NB4 (cell line): ENCODE measurements around the gene CLTCL1.

Experiments
- DNase-seq: peaks from one replicate; pipeline ENCODE4 v3.0.0; 2010; ENCODE audit warnings: low read depth
- H3K4me3 ChIP-seq: one replicate; pipeline ENCODE4 v1.5.1; 2011; ENCODE audit warnings: mild to moderate bottlenecking, low read depth, low read length, moderate library complexity
- CTCF ChIP-seq: IDR thresholded peaks from one replicate; pipeline ENCODE4 v1.5.1; 2012; ENCODE audit warnings: low read depth, low read length
- MAX ChIP-seq: IDR thresholded peaks from 2 replicates; pipeline ENCODE4 v1.6.1; 2011; ENCODE audit warnings: low read depth, low read length
- MYC ChIP-seq: IDR thresholded peaks from 2 replicates; pipeline ENCODE4 v1.6.1; 2011; ENCODE audit warnings: low read depth, low read length
- POLR2A ChIP-seq: IDR thresholded peaks from 2 replicates; pipeline ENCODE4 v1.6.1; 2011; ENCODE audit warnings: mild to moderate bottlenecking; ENCODE audit not compliant: insufficient read length; ENCODE audit errors: extremely low read depth

The CLTCL1 gene

GRCh38 chr22:19152942-19153883 is 138.3 kb downstream of the CLTCL1 start:
- H3K4me3 ChIP-seq = no peak overlapping the region
- TF ChIP-seq MYC (no peak), MAX (no peak), POLR2A (no peak), CTCF (no peak)
- DNase-seq = no peak

- H3K4me3 ChIP-seq = no peak overlapping the region
- no peak for DNase-seq
- TF ChIP-seq CTCF (no peak), MAX (no peak), POLR2A (no peak), MYC (no peak)
Measured at GRCh38 chr22:19151329-19152191, 140.0 kb downstream of the CLTCL1 start.

- no peak for TF ChIP-seq MYC
- no peak for TF ChIP-seq MAX
- TF ChIP-seq CTCF = no peak
- no peak for TF ChIP-seq POLR2A
- DNase-seq = no peak
- no peak overlapping the region for H3K4me3 ChIP-seq
Measured at GRCh38 chr22:19150482-19151328, 140.8 kb downstream of the CLTCL1 start.

GRCh38 chr22:19149991-19150390 is 141.5 kb downstream of the CLTCL1 start, which contains the start of gene GSC2:
GSC2 (minus strand) TSS chr22:19150292; CDS start chr22:19150283, 9 bp downstream.
- H3K4me3 ChIP-seq = no peak within 1 kb of the TSS
- no peak for TF ChIP-seq CTCF
- TF ChIP-seq MYC = no peak
- TF ChIP-seq POLR2A = no peak
- no peak for TF ChIP-seq MAX
- DNase-seq = no peak
